Cardiac fibroblast (primary cell): ENCODE data around the gene MVB12B.

ENCODE experiments used
- DNase-seq, 2 donors: peaks; one replicate each; pipeline versions ENCODE4 v3.0.0 to v3.0.0-alpha.2; 2010; ENCODE audit warnings: low read depth in 2 of 2
- H3K4me3 ChIP-seq, 2 donors: replicated peaks in 1 of 2; 1 replicate in 1 of 2; 2 replicates in 1 of 2; pipeline ENCODE4 v1.5.1; 2011; ENCODE audit warnings: low read depth in 2 of 2, low read length in 2 of 2, mild to moderate bottlenecking in 2 of 2, moderate library complexity in 1 of 2
- CTCF ChIP-seq: IDR thresholded peaks from one replicate; pipeline ENCODE4 v1.5.1; 2011; ENCODE audit warnings: low read depth, mild to moderate bottlenecking, low read length, inconsistent platforms

The MVB12B gene

GRCh38 chr9:126373241-126373640, 46.6 kb downstream of the MVB12B start:
- H3K4me3 ChIP-seq, result no peak overlapping the region
- TF ChIP-seq CTCF, result no peak
- peak in 1 of 2 donors; percentile 46 for DNase-seq

- H3K4me3 ChIP-seq, result no peak overlapping the region
- DNase-seq, result no peak
- no peak for TF ChIP-seq CTCF
Observed at GRCh38 chr9:126374366-126374781, 47.7 kb downstream of the MVB12B start.

- no peak overlapping the region for H3K4me3 ChIP-seq
- TF ChIP-seq CTCF, result peak; percentile 3
- DNase-seq, result peak; percentile 14 to 28
Observed at GRCh38 chr9:126375386-126375785, 48.8 kb downstream of the MVB12B start.

GRCh38 chr9:126376311-126377175, 49.9 kb downstream of the MVB12B start:
- no peak for DNase-seq
- TF ChIP-seq CTCF, result no peak
- no peak overlapping the region for H3K4me3 ChIP-seq

- H3K4me3 ChIP-seq, result no peak overlapping the region
- TF ChIP-seq CTCF, result no peak
- no peak for DNase-seq
Observed at GRCh38 chr9:126377176-126377509, 50.5 kb downstream of the MVB12B start.

GRCh38 chr9:126377536-126377935, 50.9 kb downstream of the MVB12B start:
- no peak for DNase-seq

More at GRCh38 chr9:126377536-126377935, 50.9 kb downstream of the MVB12B start:
- H3K4me3 ChIP-seq, result no peak overlapping the region
- TF ChIP-seq CTCF, result no peak
